HepG2 (cell line): ENCODE results near the gene MEG3. TPM values are rescaled to one million over a fixed set of nuclear protein-coding genes. Genes with fewer than 3 reads are reported as not detected.

Source experiments
- DMAP1 ChIP-seq: IDR thresholded peaks from 2 replicates; pipeline ENCODE4 v1.6.1; 2016
- ELF4 ChIP-seq: sonication (generic); formaldehyde crosslinking; IDR thresholded peaks from 2 replicates; pipeline ENCODE4 v1.5.0; 2020; ENCODE audit warnings: missing genetic modification reagents, mild to moderate bottlenecking, moderate library complexity, borderline replicate concordance
- MXI1 ChIP-seq: IDR thresholded peaks from 3 replicates; pipeline ENCODE4 v1.6.1; 2012; ENCODE audit warnings: low read depth, low read length, inconsistent platforms, borderline replicate concordance
- NFE2L2 ChIP-seq: fragments of 150-350 bp; IDR thresholded peaks from 2 replicates; pipeline ENCODE4 v1.6.1; 2014; ENCODE audit warnings: low read length
- NR2F6 ChIP-seq, 2 experiments: IDR thresholded peaks; 2 replicates each; pipeline ENCODE4 v1.6.1; 2016; ENCODE audit warnings: antibody characterized with exemption in 1 of 2, mild to moderate bottlenecking in 1 of 2
- RFX5 ChIP-seq: IDR thresholded peaks from 2 replicates; pipeline ENCODE4 v1.6.1; 2011; ENCODE audit warnings: low read depth, low read length, improper control_type of control experiment
- RFXAP ChIP-seq: sonication (generic); formaldehyde crosslinking; IDR thresholded peaks from 2 replicates; pipeline ENCODE4 v1.4.0; 2020; ENCODE audit warnings: missing genetic modification reagents, borderline replicate concordance
- SNAI1 ChIP-seq: sonication (generic); formaldehyde crosslinking; IDR thresholded peaks from 2 replicates; pipeline ENCODE4 v1.5.0; 2020; ENCODE audit warnings: mild to moderate bottlenecking, missing genetic modification reagents, borderline replicate concordance
- UBTF ChIP-seq: sonication (generic); formaldehyde crosslinking; IDR thresholded peaks from 2 replicates; pipeline ENCODE4 v1.4.0; 2020; ENCODE audit warnings: mild to moderate bottlenecking, missing genetic modification reagents
- YEATS4 ChIP-seq: sonication (generic); formaldehyde crosslinking; IDR thresholded peaks from 2 replicates; pipeline ENCODE4 v1.4.0; 2020; ENCODE audit warnings: missing genetic modification reagents, borderline replicate concordance
- ZBTB40 ChIP-seq, 2 experiments: fragments of 450-650 bp in 1 of 2; sonication (generic) in 1 of 2; formaldehyde crosslinking in 1 of 2; IDR thresholded peaks; 2 replicates each; pipeline versions ENCODE4 v1.6.1 to v1.8.0; 2016 to 2022; ENCODE audit warnings: antibody characterized with exemption in 1 of 2, mild to moderate bottlenecking in 1 of 2, missing genetic modification reagents in 1 of 2
- ZNF180 ChIP-seq: sonication (generic); formaldehyde crosslinking; IDR thresholded peaks from 2 replicates; pipeline ENCODE4 v1.4.0; 2020; ENCODE audit warnings: low read depth, missing genetic modification reagents, borderline replicate concordance
- ZNF205 ChIP-seq: IDR thresholded peaks from 2 replicates; pipeline ENCODE4 v1.6.1; 2018; ENCODE audit warnings: missing biosample characterization, missing genetic modification reagents
- ZNF224 ChIP-seq: sonication (generic); formaldehyde crosslinking; IDR thresholded peaks from 2 replicates; pipeline ENCODE4 v1.5.0; 2020; ENCODE audit warnings: mild to moderate bottlenecking, missing genetic modification reagents
- ZNF614 ChIP-seq: IDR thresholded peaks from 2 replicates; pipeline ENCODE4 v1.6.1; 2018; ENCODE audit warnings: missing biosample characterization, missing genetic modification reagents, inconsistent platforms, borderline replicate concordance
- ZNF619 ChIP-seq: sonication (generic); formaldehyde crosslinking; IDR thresholded peaks from 2 replicates; pipeline ENCODE4 v1.4.0; 2020; ENCODE audit warnings: mild to moderate bottlenecking, missing genetic modification reagents
- ZNF768 ChIP-seq: sonication (generic); formaldehyde crosslinking; IDR thresholded peaks from 2 replicates; pipeline ENCODE4 v1.4.0; 2020; ENCODE audit warnings: missing genetic modification reagents
- polyA plus RNA-seq, 8 experiments: library from polyadenylated mRNA; depleted of rRNA in 3 of 8; stranded (reverse) in 7 of 8; unstranded in 1 of 8; fragments of >200 nt; fragmentation: Illumina TruSeq in 4 of 8; extraction: Trizol in 4 of 8; gene quantifications; 2 replicates each; pipeline versions ENCODE4 v1.2.1 to v1.2.3, GENCODE V29; 2011 to 2016; ENCODE audit warnings: low read depth in 4 of 8, missing spikeins in 1 of 8, mixed read lengths in 1 of 8; ENCODE audit not compliant: insufficient read depth in 1 of 8
- total RNA-seq, 5 experiments: library from RNA; depleted of rRNA; stranded (reverse); fragments of >200 nt; fragmentation: Illumina TruSeq; extraction: Trizol; gene quantifications; 2 replicates each; pipeline ENCODE4 v1.2.3, GENCODE V29; 2016; ENCODE audit warnings: low read depth in 1 of 5

Gene MEG3
- total and polyA plus RNA-seq, 2 of the 13 experiments (the other 11 are each of a cell fraction or from before 2014, with no cell fraction given) = 0.17 TPM; not detected in 1

GRCh38 chr14:100815478-100816285 lies 10.2 kb upstream of the MEG3 start (continued):
- TF ChIP-seq ZBTB40 (IDR thresholded peaks at IDR 0.05) = no peak
- peak; percentile 60; the same call in 1 of the 2 replicates for TF ChIP-seq ZBTB40 (CRISPR knock-in tag; IDR thresholded peaks at IDR 0.05)
- peak; percentile 45; the same call in 1 of the 2 replicates for TF ChIP-seq NR2F6 (IDR thresholded peaks at IDR 0.05)
- TF ChIP-seq NR2F6 (CRISPR knock-in tag; IDR thresholded peaks at IDR 0.05) = peak; percentile 86
- no peak for TF ChIP-seq ELF4 (CRISPR knock-in tag)
- no peak for TF ChIP-seq NFE2L2
- TF ChIP-seq ZNF614 (CRISPR knock-in tag) = peak; percentile 49; the same call in 1 of the 2 replicates
- TF ChIP-seq ZNF205 (CRISPR knock-in tag) = 0 out of 2 replicates have a peak, but pooled peaks have one; percentile 32
- TF ChIP-seq ZNF224 (CRISPR knock-in tag) = peak; percentile 50
- no peak for TF ChIP-seq SNAI1 (CRISPR knock-in tag)
- peak; percentile 76 for TF ChIP-seq UBTF (CRISPR knock-in tag)
- peak; percentile 71; the same call in 1 of the 3 replicates for TF ChIP-seq MXI1
- TF ChIP-seq DMAP1 (CRISPR knock-in tag) = peak; percentile 73; the same call in 1 of the 2 replicates
- no peak for TF ChIP-seq YEATS4 (CRISPR knock-in tag)
- no peak for TF ChIP-seq RFX5
- TF ChIP-seq ZNF180 = no peak
- TF ChIP-seq ZNF619 (CRISPR knock-in tag) = no peak
- no peak for TF ChIP-seq RFXAP (CRISPR knock-in tag)
- peak; percentile 61 for TF ChIP-seq ZNF768 (CRISPR knock-in tag)
